GM18526 (cell line): ENCODE data around the gene CDH22.

Experiments used
- POLR2A ChIP-seq: IDR thresholded peaks from 3 replicates; pipeline ENCODE4 v1.6.1; 2011; ENCODE audit not compliant: insufficient read length; ENCODE audit errors: extremely low read depth

CDH22 gene

DNA sequence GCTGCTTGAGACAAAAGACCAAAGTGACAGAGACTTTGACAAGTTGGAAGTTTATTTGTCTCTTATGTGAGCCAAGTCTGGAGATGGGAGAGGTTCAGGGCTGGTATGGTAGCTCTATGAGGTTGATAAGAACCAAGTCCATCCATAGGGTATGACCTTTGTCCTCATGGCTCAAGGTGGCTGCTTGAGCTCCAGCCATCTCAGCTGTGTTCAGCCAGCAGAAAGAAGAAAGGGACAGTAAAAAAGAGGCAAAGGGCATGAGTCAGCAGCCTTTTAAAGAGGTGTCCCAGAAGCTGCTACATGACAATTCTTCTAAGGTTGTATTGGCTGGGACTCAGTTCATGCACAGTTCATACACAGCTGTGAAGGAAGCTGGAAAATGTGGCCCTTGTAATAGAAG lies 141.2 kb downstream of the CDH22 start:
- TF ChIP-seq POLR2A = no peak

DNA sequence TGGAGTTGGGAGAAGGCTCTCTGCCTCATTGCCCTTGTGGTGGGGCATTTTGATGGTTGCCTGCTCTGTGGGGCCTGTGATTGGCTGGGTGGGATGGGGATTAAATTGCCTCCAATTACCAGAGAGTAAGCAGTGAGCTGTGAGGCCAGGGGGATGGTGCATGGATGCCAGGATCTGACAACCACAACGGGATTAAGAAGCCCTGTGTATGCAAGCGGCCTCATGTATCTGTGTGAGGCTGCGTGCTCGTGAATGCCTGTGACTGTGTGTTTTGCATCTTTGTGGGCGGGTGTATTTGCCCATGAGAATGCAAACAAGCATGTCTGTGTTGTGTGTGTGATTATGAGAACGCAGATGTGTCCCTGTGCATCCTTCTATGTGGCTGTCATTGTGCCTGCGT lies 144.0 kb downstream of the CDH22 start:
- no peak for TF ChIP-seq POLR2A

DNA sequence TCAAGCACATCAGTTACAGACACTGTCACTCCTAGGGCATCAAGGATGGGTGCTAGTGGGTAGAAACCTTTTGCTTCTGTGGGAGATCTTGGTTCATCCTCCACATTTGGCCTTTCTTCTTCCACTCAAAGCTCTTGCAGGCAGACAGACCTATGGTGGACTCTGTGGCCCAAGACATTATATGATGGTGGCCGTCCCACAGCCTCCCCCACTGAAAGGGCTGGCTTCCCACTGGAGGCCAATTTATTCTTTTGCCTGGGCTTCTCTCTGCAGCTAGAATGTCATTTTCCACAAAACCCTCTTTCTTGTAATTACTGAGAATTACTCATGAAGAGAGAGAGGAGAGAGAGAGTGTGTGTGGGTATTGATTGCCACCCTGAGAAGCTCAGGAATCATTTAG lies 146.4 kb downstream of the CDH22 start:
- TF ChIP-seq POLR2A = no peak

DNA sequence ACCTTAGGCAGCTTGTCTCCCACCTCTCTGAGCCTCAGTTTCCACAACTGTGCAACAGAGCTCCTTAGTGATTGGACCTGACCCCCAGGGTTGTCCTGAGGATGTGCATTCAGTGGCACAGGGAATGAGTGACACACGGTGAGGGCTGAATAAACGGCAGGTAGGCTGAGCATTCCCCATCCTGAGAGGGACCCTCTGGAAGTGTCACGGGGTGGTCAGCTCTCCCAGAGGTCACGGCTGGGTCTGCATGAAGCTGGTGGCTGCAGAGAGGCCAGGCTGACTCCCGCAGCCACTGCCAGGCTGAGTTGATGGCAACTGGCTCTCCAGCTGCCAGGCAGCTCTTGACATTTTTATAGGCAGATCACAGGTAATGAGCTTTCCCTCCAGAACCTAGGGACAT lies 147.6 kb downstream of the CDH22 start:
- no peak for TF ChIP-seq POLR2A

DNA sequence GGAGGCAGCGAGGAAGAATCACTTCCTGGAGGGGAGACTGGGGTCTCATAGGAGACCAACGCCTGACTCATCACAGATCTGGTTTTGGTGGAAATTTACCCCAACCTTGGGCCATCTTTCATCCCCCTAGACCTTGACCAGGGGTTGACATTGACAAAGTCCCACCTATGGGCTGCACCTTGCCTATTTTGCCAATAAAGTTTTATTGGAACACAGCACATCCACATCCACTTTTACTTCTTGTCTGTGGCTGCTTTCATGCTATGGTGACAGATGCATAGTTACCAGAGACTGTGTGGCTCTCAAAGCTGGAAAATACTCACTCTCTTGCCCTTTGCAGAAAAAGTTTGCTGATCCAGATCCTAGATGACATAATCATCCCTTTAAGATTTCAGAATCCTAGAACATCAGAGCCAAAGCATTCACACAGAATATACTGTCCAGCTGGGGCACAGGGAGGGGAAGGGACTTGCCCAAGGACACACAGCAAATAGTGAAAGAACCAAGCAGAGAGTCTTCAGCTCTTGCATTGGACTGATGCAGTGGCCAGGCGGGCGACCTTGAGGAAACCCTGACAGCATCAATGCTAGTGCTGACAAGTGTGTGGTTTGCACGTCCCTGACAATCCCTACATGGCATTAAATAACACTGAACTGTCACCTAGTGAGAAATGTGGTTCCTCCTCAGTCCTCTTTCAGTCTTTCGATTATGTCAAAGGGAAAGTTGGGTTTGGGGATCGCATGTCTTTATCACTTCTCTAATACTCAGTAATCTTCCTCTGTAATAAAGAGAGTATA lies 149.0 kb downstream of the CDH22 start:
- no peak for TF ChIP-seq POLR2A

DNA sequence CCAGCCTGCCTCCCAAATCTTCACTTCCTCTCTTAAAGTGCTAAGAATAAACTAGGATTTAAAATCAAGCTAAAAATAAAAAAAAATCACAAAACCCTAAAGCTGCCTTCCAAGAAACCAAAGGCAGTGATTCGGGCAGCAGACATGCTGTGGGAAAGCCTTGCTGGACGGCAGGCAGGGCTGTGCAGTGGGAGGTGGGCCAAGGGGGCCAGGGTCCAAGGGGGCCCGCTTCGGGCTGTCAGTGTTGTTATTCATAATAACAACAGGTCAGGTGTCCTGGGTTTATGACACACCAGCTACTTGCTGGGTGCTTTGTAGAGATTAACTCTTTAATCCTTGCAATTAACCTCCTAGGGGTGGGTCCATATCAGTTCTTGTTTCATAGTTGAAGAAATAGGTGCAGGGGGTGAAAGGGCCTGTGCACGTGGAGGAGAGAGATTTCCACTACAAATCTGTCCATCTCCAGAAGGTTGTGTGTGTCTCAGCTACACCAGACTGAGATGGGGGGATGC lies 149.8 kb downstream of the CDH22 start:
- TF ChIP-seq POLR2A = no peak

DNA sequence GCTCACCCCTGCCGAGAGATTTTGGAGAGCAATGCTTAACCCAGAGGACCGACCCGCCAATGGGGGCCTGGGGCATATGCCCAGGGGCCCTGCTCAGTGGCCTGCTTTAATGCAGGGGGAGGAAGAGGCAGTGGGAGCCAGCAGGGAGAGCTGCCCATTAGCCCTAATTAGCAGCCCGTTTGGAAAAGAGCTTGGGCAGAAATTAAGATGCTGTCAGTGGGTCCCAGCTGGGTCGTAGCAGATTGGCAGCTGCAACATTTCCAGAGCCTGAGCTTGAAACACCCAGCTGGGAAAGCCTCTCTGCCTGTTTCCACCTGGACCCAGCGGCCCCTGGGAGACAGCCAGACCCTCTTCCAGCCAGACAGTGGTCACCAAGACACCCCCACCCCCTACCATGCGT lies 150.7 kb downstream of the CDH22 start:
- TF ChIP-seq POLR2A = no peak

DNA sequence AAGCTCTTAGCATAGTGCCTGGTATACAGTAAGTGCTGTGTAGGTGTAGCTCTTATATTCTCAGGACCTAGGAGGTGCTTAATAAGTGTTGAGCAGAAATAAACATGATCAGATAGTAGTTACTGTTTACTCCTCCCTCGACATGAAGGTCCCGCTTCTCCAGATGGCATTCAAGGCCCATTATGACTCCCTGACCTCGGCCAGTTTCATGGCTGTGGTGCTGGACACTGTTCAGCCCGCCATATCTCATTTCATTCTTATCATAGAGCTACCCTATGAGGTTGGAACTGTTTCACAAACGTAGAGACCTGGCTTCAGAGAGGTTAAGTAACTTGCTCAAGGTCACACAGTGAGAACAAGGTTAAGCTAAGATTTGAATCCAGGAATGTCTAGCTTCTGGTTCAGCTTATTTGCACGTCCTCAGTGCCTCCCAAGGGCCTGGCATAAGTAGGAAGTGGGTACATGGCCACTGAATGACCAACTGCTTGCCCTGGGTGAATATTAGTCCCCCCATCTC lies 151.2 kb downstream of the CDH22 start:
- no peak for TF ChIP-seq POLR2A

DNA sequence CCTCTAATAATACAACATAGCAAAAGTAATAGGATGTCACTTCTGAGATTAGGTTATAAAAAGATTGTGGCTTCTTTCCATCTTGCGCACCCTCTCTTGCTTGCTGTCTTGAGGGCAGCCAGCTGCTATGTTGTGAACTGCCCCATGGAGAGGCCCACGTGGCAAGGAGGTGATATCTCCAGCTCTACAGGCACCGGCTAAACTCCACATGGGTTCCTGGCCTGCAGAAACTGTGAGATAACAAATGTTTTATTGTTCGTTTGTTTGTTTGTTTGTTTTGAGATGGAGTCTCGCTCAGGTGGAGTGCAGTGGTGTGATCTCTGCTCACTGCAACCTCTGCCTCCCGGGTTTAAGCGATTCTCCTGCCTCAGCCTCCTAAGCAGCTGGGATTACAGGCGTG lies 152.2 kb downstream of the CDH22 start:
- TF ChIP-seq POLR2A = no peak

DNA sequence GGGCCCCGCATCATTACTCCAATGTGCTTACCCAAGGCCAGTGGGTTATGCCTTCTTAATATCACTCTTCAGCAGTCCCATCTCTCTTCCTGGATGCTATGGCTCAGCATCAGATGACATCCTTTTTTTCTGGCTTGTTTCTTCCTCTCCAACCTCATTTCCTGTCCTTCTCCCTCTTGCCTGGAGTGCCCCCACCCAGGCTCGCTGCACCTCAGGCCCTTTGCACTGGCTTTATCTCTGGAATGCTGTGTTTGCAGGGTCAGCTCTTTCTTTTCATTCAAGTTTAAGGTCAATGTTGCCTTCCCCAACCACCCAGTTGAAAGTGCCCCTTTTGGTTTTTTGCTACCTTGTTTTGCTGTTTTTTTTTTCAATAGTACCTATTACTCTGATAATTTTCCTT lies 153.5 kb downstream of the CDH22 start:
- no peak for TF ChIP-seq POLR2A

DNA sequence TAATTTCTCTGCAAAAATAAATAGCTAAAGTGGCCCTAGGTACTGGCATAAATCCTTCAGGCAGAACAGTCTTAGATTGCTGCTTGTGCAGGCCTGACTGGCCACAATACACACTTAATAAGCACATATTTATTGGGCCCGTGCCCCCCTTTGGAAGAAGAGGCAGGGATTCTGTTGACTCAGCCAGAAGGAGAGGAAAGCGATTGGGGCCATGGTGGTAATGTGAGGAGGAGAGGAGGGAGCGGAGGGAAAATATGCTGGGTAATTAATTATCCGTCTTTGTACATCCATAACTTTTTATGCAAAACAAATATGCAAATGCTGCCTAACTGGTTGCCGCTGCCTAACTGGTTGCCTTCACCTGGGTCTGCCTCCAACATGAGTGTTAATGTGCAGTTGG lies 154.0 kb downstream of the CDH22 start:
- no peak for TF ChIP-seq POLR2A

DNA sequence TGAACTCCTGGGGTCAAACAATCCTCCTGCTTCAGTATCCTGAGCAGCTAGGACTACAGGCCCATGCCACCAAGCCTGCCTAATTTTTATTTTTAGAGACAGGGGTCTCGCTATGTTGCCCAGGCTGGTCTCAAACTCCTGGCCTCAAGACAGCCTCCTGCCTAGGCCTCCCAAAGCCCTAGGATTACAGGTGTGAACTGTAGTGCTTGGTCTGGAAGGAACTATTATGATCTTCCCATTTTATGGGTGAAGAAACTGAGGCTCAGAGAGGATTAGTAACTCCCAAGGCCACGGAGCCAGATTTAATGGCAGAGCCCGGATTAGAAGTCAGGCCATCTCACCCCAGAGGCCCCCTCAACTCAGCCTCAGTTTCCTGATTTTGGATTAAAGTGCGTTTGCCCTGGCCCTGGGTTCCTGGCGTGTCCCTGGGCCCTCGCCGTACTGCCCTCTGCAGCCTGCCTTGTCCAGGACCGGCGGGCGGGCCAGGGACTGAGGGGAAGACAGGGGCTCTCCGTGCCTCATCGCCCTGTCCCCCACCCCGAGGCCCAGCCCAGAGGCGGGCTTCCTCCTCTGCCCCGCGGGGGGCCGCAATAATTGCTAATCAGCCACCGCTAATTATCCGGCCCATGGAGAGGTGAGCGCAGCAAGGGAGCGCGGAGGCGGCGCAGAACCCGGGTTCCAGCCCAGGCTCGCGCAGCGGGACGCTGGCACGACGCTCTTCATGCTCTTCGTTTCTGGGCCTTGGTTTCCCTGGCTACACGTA lies 155.3 kb downstream of the CDH22 start:
- TF ChIP-seq POLR2A = no peak

DNA sequence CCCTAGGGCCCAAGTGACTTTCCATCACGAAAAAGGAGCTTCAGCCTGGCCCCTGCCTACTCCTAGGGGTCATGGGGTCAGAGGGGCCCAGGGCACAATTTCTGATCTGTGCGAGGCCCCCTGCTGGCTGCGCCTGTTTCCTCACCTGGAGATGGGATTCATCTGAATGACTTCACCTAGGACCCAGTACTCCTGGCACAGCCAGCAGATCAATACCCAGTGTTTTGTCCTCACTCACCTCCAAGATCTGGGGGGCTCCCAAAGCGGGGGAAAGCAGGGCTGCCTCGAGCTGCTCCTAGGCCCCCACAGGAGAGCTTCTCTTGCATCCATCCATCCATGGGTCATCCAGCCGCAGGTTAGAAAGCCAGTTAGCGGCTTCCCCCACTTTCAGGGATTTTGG lies 156.4 kb downstream of the CDH22 start:
- no peak for TF ChIP-seq POLR2A

DNA sequence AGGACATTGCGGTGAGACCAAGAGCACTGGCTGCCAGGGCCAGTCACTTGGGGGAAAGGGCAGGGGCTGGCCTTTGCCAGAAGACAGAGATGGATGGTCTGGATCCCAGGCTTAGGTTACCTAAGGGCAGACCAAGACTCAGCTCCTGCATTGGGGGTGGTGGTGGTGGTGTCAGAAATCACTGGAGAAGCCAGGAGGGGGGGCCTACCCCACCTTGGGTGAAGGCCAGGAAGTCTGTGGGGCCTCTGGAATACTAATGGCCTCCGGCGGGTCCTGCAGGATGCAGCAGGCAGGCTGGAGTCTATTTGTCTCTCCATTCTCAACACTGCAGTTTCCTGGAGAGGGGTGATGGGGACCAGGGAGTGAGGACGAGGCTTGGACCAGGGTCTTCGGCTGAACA lies 157.4 kb downstream of the CDH22 start:
- no peak for TF ChIP-seq POLR2A

DNA sequence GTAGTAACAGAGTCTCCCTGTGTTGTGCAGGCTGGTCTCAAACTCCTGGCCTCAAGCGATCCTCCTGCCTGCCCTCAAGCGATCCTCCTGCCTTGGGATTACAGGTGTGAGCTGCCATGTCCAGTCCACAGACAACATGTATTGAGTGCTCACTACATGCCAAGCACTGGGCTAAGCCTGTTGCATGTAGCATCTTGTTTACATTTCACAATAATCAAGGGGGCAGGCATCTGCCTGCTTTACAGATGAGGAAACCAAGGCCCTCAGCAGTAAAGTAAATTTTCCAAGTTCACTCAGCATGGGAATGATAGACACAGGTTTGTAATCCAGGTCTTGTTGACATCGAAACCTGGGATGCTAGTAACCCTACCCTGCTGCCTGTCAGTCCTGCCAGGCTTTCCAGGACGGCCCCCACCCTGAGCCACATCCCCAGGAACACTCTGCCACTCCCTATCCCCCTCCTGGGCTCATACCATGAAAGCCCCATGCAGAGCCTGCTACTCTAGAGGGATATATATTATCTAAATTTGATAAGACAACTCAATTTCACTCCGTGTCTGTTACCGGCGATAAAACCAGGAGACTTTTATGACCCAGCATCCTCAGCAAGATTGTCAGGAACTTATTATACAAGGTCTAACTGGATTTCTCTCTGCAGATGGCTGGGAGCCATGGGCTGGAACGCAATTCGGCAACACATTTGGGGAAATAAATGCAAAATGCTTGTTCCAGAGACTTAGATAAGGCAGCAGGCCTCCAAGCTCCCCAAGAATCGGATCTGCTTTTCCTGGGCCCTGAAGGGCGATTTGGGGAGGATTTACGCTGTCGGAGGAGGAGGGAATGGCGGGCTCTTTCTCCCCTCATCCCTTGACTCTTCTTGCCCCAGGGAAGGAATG lies 159.7 kb downstream of the CDH22 start:
- no peak for TF ChIP-seq POLR2A
